B cell (primary cell): ENCODE measurements around the gene PPP1R7. TPM values are rescaled to one million over a fixed set of nuclear protein-coding genes. Genes with fewer than 3 reads are reported as not detected.

Experiments
- ATAC-seq: fragments of 200-7000 bp; cut with Tn5 transposase; one replicate; pipeline ENCODE4 v1.10.0; 2021; ENCODE audit warnings: low read depth, mild to moderate bottlenecking, moderate number of reproducible peaks, moderate library complexity
- CTCF ChIA-PET: fragments of 350-600 bp; sonication (Branson Sonifier 250); formaldehyde crosslinking; loops from one replicate; lab custom pipeline; 2021; ENCODE audit warnings: antibody characterized with exemption, inconsistent platforms; lab: Charles Lee
- POLR2A ChIA-PET: fragments of 350-600 bp; sonication (Branson Sonifier 250); formaldehyde crosslinking; loops from one replicate; lab custom pipeline; 2021; ENCODE audit warnings: antibody characterized with exemption; lab: Charles Lee
- DNase-seq: peaks from one replicate; pipeline ENCODE4 v3.0.0; 2013
- H2AFZ ChIP-seq: 2 replicates; pipeline ENCODE4 v1.6.1; 2012; ENCODE audit warnings: mild to moderate bottlenecking, low read depth, low read length; ENCODE audit not compliant: insufficient read depth, poor library complexity, severe bottlenecking
- H3K27ac ChIP-seq, 2 donors: 1 replicate in 1 of 2; 2 replicates in 1 of 2; pipeline ENCODE4 v1.5.1; 2012 to 2013; ENCODE audit warnings: low read length in 2 of 2, mild to moderate bottlenecking in 2 of 2, moderate library complexity in 1 of 2
- H3K27me3 ChIP-seq, 4 experiments: fragments of 200-600 bp in 1 of 4; sonication (generic) in 1 of 4; replicated peaks in 1 of 4; 1 replicate in 2 of 4; 2 replicates in 2 of 4; pipeline versions ENCODE4 v1.6.1 to v1.7.0; 2013 to 2016; ENCODE audit warnings: low read length in 3 of 4, mild to moderate bottlenecking in 2 of 4, mixed read lengths in 1 of 4, moderate library complexity in 1 of 4; ENCODE audit not compliant: insufficient read depth in 4 of 4, control insufficient read depth in 3 of 4; ENCODE audit errors: control extremely low read depth in 1 of 4
- H3K36me3 ChIP-seq, 2 experiments: replicated peaks in 1 of 2; 1 replicate in 1 of 2; 2 replicates in 1 of 2; pipeline versions ENCODE4 v1.6.1 to v1.7.1; 2013; ENCODE audit warnings: low read length in 1 of 2; ENCODE audit not compliant: insufficient read depth in 2 of 2, control insufficient read depth in 1 of 2; ENCODE audit errors: control extremely low read depth in 1 of 2, extremely low read depth in 1 of 2
- H3K4me1 ChIP-seq, 2 donors: fragments of 200-600 bp in 1 of 2; sonication (generic) in 1 of 2; 1 replicate in 1 of 2; 2 replicates in 1 of 2; pipeline versions ENCODE4 v1.5.1 to v1.6.1; 2013 to 2017; ENCODE audit warnings: low read length in 2 of 2; ENCODE audit not compliant: control insufficient read depth in 2 of 2, insufficient read depth in 2 of 2
- H3K4me2 ChIP-seq: replicated peaks from 2 replicates; pipeline ENCODE3; 2012; ENCODE audit warnings: mild to moderate bottlenecking, low read depth, low read length; ENCODE audit not compliant: poor library complexity, severe bottlenecking
- H3K4me3 ChIP-seq, 5 experiments: fragments of 200-600 bp in 1 of 5; sonication (generic) in 1 of 5; 1 replicate in 3 of 5; 2 replicates in 2 of 5; pipeline versions ENCODE4 v1.5.1 to v1.7.0; 2011 to 2016; ENCODE audit warnings: low read length in 4 of 5, mild to moderate bottlenecking in 4 of 5, low read depth in 2 of 5, control low read depth in 1 of 5, moderate library complexity in 1 of 5; ENCODE audit not compliant: insufficient read depth in 1 of 5; ENCODE audit errors: control extremely low read depth in 1 of 5, extremely low read depth in 1 of 5
- H3K79me2 ChIP-seq: fragments of 200-600 bp; sonication (generic); one replicate; pipeline ENCODE4 v1.6.0; 2016; ENCODE audit warnings: low read length; ENCODE audit not compliant: control insufficient read depth, insufficient read depth
- H3K9ac ChIP-seq: fragments of 200-600 bp; sonication (generic); 2 replicates; pipeline ENCODE4 v1.6.1; 2017; ENCODE audit warnings: mild to moderate bottlenecking, low read length, moderate library complexity
- H3K9me3 ChIP-seq, 3 donors: one replicate each; pipeline versions ENCODE4 v1.6.1 to v1.7.1; 2013; ENCODE audit warnings: low read length in 2 of 3; ENCODE audit not compliant: control insufficient read depth in 2 of 3, insufficient read depth in 1 of 3; ENCODE audit errors: control extremely low read depth in 1 of 3
- H4K20me1 ChIP-seq: 2 replicates; pipeline ENCODE4 v1.6.0; 2012; ENCODE audit warnings: mild to moderate bottlenecking, low read length; ENCODE audit not compliant: insufficient read depth, control insufficient read depth, poor library complexity, severe bottlenecking
- H3K27ac Mint-ChIP-seq: one replicate; pipeline ENCODE4 v1.8.0; 2021; ENCODE audit warnings: mixed read lengths
- H3K27me3 Mint-ChIP-seq: one replicate; pipeline ENCODE4 v1.8.0; 2021; ENCODE audit warnings: mixed read lengths
- H3K4me1 Mint-ChIP-seq: one replicate; pipeline ENCODE4 v1.8.0; 2021; ENCODE audit warnings: mixed read lengths
- H3K4me3 Mint-ChIP-seq: one replicate; pipeline ENCODE4 v1.8.0; 2021; ENCODE audit warnings: mixed read lengths
- H3K9me3 Mint-ChIP-seq: one replicate; pipeline ENCODE4 v1.8.0; 2022; ENCODE audit warnings: mixed read lengths; ENCODE audit not compliant: insufficient read depth
- EZH2 ChIP-seq: IDR thresholded peaks from 2 replicates; pipeline ENCODE4 v1.6.1; 2012; ENCODE audit warnings: borderline replicate concordance, low read depth, mild to moderate bottlenecking, moderate library complexity, low read length; ENCODE audit not compliant: insufficient read depth, poor library complexity, severe bottlenecking
- WGBS: methylation state at CpG from one replicate; pipeline ENCODE4 v1.1.5; 2013; ENCODE audit warnings: missing lambda C conversion rate; ENCODE audit not compliant: insufficient coverage; 5-methylcytosine and 5-hydroxymethylcytosine counted together
- intact Hi-C: fragments of 100-400 bp; cut with micrococcal nuclease; formaldehyde crosslinking; loops from one replicate; pipeline ENCODE4 v1.10.0; 2022
- polyA plus RNA-seq: library from polyadenylated mRNA; depleted of rRNA; stranded (reverse); fragments of >200 nt; gene quantifications from 2 replicates; pipeline ENCODE4 v1.2.3, GENCODE V29; 2012
- total RNA-seq, 2 donors: library from RNA; stranded (reverse); fragments of 120-200 nt in 1 of 2; gene quantifications; 1 replicate in 1 of 2; 2 replicates in 1 of 2; pipeline versions ENCODE4 v1.2.3 to v1.2.4, GENCODE V29; 2013 to 2022
- TF ChIP-seq, protein P1 (sequence below): fragments of 200-600 bp; IDR thresholded peaks from one replicate; pipeline ENCODE4 v1.8.0; 2022; ENCODE audit warnings: antibody characterized with exemption, mild to moderate bottlenecking

PPP1R7 gene
- total and polyA plus RNA-seq, 2 donors (not counting 1 experiment from before 2014, with no cell fraction given) = 37.7 to 50.9 TPM

DNA sequence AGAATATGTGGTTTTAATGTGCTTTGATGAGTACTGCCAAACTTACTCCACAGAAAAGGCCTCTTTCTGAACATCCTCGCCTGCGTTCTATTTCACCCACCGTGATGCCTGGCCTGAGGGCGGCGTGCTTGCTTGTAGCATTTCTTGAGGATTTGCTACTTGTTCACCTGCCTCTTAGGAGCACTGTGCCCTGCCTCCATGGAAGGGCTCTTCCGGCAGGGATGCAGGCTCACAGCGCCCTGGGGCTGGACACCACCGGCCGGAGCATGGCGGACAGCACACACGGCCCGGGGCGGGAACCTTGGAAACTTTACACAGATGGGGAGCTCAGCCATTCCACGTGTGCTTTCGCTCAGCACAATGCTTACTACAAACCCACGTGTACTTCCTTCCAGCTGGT is 75.3 kb downstream of the PPP1R7 start:
- Mint-ChIP-seq H3K9me3 (no peaks in the 10 kb centered on the region), H3K27ac (no peak overlapping the region), H3K4me1 (no peaks in the 10 kb centered on the region), H3K4me3 (no peak overlapping the region), H3K27me3 (no peaks in the 10 kb centered on the region)
- Histone ChIP-seq H3K79me2 (no peaks in the 10 kb centered on the region), H3K27ac (no peak overlapping the region), H2AFZ (no peak overlapping the region), H3K36me3 (peaks cover 2 to 24% of the 10 kb centered on the region in 2 experiments), H3K9ac (no peak overlapping the region), H3K4me1 (no peaks in the 10 kb centered on the region), H3K4me3 (no peak overlapping the region), H3K4me2 (no peak overlapping the region), H3K27me3 (peaks cover 0 to 2% (median 0%) of the 10 kb centered on the region in 4 experiments), H4K20me1 (no peaks in the 10 kb centered on the region), H3K9me3 (no peaks in the 10 kb centered on the region)
- POLR2A ChIA-PET = no interaction called here
- no peak for DNase-seq
- 96% methylated on average over 16 of the region's 16 CpGs for WGBS
- TF ChIP-seq EZH2 = no peak
- TF ChIP-seq, protein P1, sequence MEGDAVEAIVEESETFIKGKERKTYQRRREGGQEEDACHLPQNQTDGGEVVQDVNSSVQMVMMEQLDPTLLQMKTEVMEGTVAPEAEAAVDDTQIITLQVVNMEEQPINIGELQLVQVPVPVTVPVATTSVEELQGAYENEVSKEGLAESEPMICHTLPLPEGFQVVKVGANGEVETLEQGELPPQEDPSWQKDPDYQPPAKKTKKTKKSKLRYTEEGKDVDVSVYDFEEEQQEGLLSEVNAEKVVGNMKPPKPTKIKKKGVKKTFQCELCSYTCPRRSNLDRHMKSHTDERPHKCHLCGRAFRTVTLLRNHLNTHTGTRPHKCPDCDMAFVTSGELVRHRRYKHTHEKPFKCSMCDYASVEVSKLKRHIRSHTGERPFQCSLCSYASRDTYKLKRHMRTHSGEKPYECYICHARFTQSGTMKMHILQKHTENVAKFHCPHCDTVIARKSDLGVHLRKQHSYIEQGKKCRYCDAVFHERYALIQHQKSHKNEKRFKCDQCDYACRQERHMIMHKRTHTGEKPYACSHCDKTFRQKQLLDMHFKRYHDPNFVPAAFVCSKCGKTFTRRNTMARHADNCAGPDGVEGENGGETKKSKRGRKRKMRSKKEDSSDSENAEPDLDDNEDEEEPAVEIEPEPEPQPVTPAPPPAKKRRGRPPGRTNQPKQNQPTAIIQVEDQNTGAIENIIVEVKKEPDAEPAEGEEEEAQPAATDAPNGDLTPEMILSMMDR = no peak
- CTCF ChIA-PET = no interaction called here
- no peak for ATAC-seq
- intact Hi-C loops = no loop called here

DNA sequence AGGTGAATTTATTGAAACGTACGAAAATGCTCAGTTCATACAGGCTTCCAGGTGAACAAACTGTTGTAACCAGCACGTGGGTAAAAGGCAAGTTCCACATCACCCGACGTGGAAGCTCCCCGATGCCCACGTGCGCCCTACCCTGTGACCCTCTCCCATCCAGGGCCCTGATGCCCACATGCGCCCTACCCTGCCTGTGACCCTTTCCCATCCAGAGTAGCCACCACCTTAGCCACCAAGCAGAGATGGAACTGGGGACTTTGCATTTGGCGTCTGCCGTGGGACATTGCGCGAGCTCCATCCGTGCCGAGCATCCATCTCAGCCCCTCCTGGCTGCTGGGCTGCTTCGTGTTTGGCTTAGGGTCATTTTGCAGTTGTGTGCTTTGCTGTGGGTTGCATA is 75.7 kb downstream of the PPP1R7 start:
- DNase-seq (no peak), ATAC-seq (no peak)
- no peaks in the 10 kb centered on the region for H3K27me3 Mint-ChIP-seq
- Histone ChIP-seq H3K27ac (no peak overlapping the region), H3K79me2 (no peaks in the 10 kb centered on the region), H3K36me3 (peaks cover 2 to 27% of the 10 kb centered on the region in 2 experiments), H3K9ac (no peak overlapping the region), H2AFZ (no peak overlapping the region), H3K4me2 (no peak overlapping the region), H3K4me1 (no peaks in the 10 kb centered on the region), H3K4me3 (no peak overlapping the region), H3K9me3 (no peaks in the 10 kb centered on the region), H4K20me1 (no peaks in the 10 kb centered on the region), H3K27me3 (peaks cover 0 to 2% (median 0%) of the 10 kb centered on the region in 4 experiments)
- CTCF ChIA-PET = no interaction called here
- WGBS = 94% methylated on average over 16 of the region's 16 CpGs
- H3K27ac Mint-ChIP-seq = no peak overlapping the region
- H3K9me3 Mint-ChIP-seq = no peaks in the 10 kb centered on the region
- TF ChIP-seq, protein P1 = no peak
- TF ChIP-seq EZH2 = no peak
- POLR2A ChIA-PET = no interaction called here
- intact Hi-C loops = no loop called here
- H3K4me3 Mint-ChIP-seq = no peak overlapping the region
- H3K4me1 Mint-ChIP-seq = no peaks in the 10 kb centered on the region
